ENCODE measurements around the gene RAPGEF4. TPM values are rescaled to one million over a fixed set of nuclear protein-coding genes. Genes with fewer than 3 reads are reported as not detected.

The RAPGEF4 gene
- total and polyA plus RNA-seq, 2 of the 8 experiments (the other 6 are each of a cell fraction or from before 2014, with no cell fraction given) = 1.2 to 2.6 TPM

GRCh38 chr2:172753610-172754009 lies 18.0 kb downstream of the RAPGEF4 start (continued):
- no peak for TF ChIP-seq RXRA (IDR thresholded peaks at IDR 0.05; ENCODE audit: insufficient read depth, low read depth, low read length)

Measured in H1 (cell line).